ENCODE measurements around the gene CLMN. TPM values are rescaled to one million over a fixed set of nuclear protein-coding genes. Genes with fewer than 3 reads are reported as not detected.

CLMN gene
- total RNA-seq, 1 donor from 2014 or later = 7.7 TPM

DNA sequence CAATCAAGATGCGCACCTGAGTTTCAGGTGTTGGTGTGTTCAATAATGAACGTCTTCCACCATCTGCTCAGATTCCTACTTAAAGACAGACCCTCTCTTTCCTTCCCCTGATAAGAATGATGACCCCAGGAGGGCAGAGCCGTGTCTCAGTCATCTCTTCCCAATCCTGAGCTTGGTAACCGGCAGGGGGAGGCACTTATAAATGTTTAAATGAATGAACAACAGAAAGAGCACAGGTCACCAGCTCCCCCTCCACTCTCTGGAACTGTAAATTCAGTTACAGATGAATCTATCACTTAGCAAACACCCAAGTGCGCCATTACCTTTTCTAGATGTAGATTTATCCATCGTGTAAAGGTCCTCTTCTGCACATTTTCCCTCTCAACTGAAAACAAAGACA, 90.0 kb downstream of the CLMN start:
- no peaks in the 10 kb centered on the region for H3K27me3 Mint-ChIP-seq (ENCODE audit: low read depth)

DNA sequence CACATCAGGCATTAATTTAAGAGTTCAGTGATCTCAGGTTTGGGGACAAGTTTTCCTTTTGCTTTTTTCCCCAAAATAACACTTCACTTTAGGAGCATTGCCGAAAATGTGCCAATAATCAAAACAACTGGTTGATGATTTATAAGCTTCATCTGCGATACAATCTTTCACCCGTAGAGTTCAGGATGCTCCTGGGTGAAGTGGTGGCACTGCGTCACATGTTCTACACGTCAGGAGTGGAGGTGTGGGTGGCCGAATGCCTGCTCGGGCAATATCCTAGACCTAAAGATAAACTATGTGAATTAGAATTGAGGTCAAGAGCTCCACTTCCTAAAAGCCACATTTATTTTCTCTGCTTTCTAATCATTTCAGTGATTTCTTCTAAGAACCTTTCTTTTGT, 91.5 kb downstream of the CLMN start:
- DNase-seq (ENCODE audit: low read depth, low spot score) = no peak
- Mint-ChIP-seq H3K9me3 (no peaks in the 10 kb centered on the region), H3K27me3 (ENCODE audit: low read depth) (no peaks in the 10 kb centered on the region), H3K36me3 (ENCODE audit: low read depth) (no peaks in the 10 kb centered on the region), H3K4me3 (no peak overlapping the region), H3K27ac (ENCODE audit: unreplicated experiment) (no peak overlapping the region), H3K4me1 (no peaks in the 10 kb centered on the region)
- TF ChIP-seq, protein P1, sequence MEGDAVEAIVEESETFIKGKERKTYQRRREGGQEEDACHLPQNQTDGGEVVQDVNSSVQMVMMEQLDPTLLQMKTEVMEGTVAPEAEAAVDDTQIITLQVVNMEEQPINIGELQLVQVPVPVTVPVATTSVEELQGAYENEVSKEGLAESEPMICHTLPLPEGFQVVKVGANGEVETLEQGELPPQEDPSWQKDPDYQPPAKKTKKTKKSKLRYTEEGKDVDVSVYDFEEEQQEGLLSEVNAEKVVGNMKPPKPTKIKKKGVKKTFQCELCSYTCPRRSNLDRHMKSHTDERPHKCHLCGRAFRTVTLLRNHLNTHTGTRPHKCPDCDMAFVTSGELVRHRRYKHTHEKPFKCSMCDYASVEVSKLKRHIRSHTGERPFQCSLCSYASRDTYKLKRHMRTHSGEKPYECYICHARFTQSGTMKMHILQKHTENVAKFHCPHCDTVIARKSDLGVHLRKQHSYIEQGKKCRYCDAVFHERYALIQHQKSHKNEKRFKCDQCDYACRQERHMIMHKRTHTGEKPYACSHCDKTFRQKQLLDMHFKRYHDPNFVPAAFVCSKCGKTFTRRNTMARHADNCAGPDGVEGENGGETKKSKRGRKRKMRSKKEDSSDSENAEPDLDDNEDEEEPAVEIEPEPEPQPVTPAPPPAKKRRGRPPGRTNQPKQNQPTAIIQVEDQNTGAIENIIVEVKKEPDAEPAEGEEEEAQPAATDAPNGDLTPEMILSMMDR (conservative IDR thresholded peaks at IDR 0.05) = no peak

More for the DNA sequence above, 90.0 kb downstream of the CLMN start:
- H3K9me3 Mint-ChIP-seq = no peaks in the 10 kb centered on the region
- no peak overlapping the region for H3K27ac Mint-ChIP-seq (ENCODE audit: unreplicated experiment)
- H3K4me1 Mint-ChIP-seq = no peaks in the 10 kb centered on the region
- no peaks in the 10 kb centered on the region for H3K36me3 Mint-ChIP-seq (ENCODE audit: low read depth)
- no peak overlapping the region for H3K4me3 Mint-ChIP-seq
- TF ChIP-seq, protein P1 (conservative IDR thresholded peaks at IDR 0.05) = no peak
- no peak for DNase-seq (ENCODE audit: low read depth, low spot score)

GRCh38 chr14:95227279-95227860, 92.3 kb downstream of the CLMN start:
- no peak for DNase-seq (ENCODE audit: low read depth, low spot score)
- H3K4me3 Mint-ChIP-seq = no peak overlapping the region
- TF ChIP-seq, protein P1 (conservative IDR thresholded peaks at IDR 0.05) = no peak
- H3K4me1 Mint-ChIP-seq = no peaks in the 10 kb centered on the region
- H3K36me3 Mint-ChIP-seq (ENCODE audit: low read depth) = no peaks in the 10 kb centered on the region
- H3K27me3 Mint-ChIP-seq (ENCODE audit: low read depth) = no peaks in the 10 kb centered on the region
- H3K9me3 Mint-ChIP-seq = no peaks in the 10 kb centered on the region
- no peak overlapping the region for H3K27ac Mint-ChIP-seq (ENCODE audit: unreplicated experiment)

DNA sequence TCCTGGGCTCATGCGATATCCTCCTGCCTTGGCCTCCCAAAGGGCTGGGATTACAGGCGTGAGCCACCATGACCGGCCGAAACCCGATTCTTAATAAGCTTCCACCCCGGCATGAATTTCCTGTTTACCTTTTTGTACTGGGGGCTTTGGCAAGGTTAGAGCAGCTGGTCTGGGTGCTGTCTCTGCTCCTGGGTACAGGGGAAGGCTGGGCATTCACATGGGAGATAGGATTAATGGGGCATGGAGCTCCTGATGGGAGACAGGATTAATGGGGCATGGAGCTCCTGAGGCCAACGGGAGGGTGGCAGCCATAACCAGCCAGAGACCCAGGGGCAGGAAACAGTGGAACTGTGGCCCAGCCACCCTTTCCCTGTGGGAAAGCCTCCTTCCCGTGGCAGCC, 92.9 kb downstream of the CLMN start:
- H3K27me3 Mint-ChIP-seq (ENCODE audit: low read depth) = no peaks in the 10 kb centered on the region
- no peak overlapping the region for H3K27ac Mint-ChIP-seq (ENCODE audit: unreplicated experiment)
- no peak overlapping the region for H3K4me3 Mint-ChIP-seq
- no peaks in the 10 kb centered on the region for H3K36me3 Mint-ChIP-seq (ENCODE audit: low read depth)
- H3K4me1 Mint-ChIP-seq = no peaks in the 10 kb centered on the region
- no peaks in the 10 kb centered on the region for H3K9me3 Mint-ChIP-seq
- DNase-seq (ENCODE audit: low read depth, low spot score) = no peak
- TF ChIP-seq, protein P1 (conservative IDR thresholded peaks at IDR 0.05) = no peak

- no peaks in the 10 kb centered on the region for H3K36me3 Mint-ChIP-seq (ENCODE audit: low read depth)
- H3K9me3 Mint-ChIP-seq = no peaks in the 10 kb centered on the region
- H3K27ac Mint-ChIP-seq (ENCODE audit: unreplicated experiment) = no peak overlapping the region
- H3K4me1 Mint-ChIP-seq = peaks cover 10% of the 10 kb centered on the region
- no peak overlapping the region for H3K4me3 Mint-ChIP-seq
- TF ChIP-seq, protein P1 (conservative IDR thresholded peaks at IDR 0.05) = no peak
- no peak for DNase-seq (ENCODE audit: low read depth, low spot score)
- H3K27me3 Mint-ChIP-seq (ENCODE audit: low read depth) = no peaks in the 10 kb centered on the region
Observed at GRCh38 chr14:95225251-95225887, 94.3 kb downstream of the CLMN start.
